GM23338 (cell line): Measurements from ENCODE around the gene U2SURP. TPM values are rescaled to one million over a fixed set of nuclear protein-coding genes. Genes with fewer than 3 reads are reported as not detected.

Experiments
- ATAC-seq: fragments of 200-7000 bp; cut with Tn5 transposase; 3 replicates; pipeline ENCODE4 v1.9.1; 2020
- DNase-seq: peaks from one replicate; pipeline ENCODE4 v3.0.0-alpha.2; 2015; ENCODE audit warnings: low spot score
- H2AFZ ChIP-seq: fragments of 200-600 bp; sonication (generic); 2 replicates; pipeline ENCODE4 v1.8.0; 2016; ENCODE audit warnings: antibody characterized with exemption, mild to moderate bottlenecking, moderate library complexity
- H3F3A ChIP-seq: fragments of 200-600 bp; sonication (generic); replicated peaks from 2 replicates; pipeline ENCODE4 v1.8.0; 2017; ENCODE audit warnings: antibody characterized with exemption, mixed run types, low read depth
- H3K27ac ChIP-seq: fragments of 200-600 bp; sonication (generic); 2 replicates; pipeline ENCODE4 v1.6.1; 2016; ENCODE audit warnings: low read depth
- H3K27me3 ChIP-seq: fragments of 200-600 bp; sonication (generic); 2 replicates; pipeline ENCODE4 v1.8.0; 2016; ENCODE audit warnings: mild to moderate bottlenecking, mixed run types, moderate library complexity; ENCODE audit not compliant: insufficient read depth
- H3K36me3 ChIP-seq: fragments of 200-600 bp; sonication (generic); 2 replicates; pipeline ENCODE4 v1.8.0; 2016; ENCODE audit warnings: mild to moderate bottlenecking; ENCODE audit not compliant: insufficient read depth
- H3K4me1 ChIP-seq: fragments of 200-600 bp; sonication (generic); 2 replicates; pipeline ENCODE4 v1.8.0; 2016; ENCODE audit warnings: mild to moderate bottlenecking, moderate library complexity; ENCODE audit not compliant: insufficient read depth
- H3K4me2 ChIP-seq: fragments of 200-600 bp; sonication (generic); 2 replicates; pipeline ENCODE4 v1.7.1; 2017; ENCODE audit warnings: mixed run types
- H3K4me3 ChIP-seq: fragments of 200-600 bp; sonication (generic); 2 replicates; pipeline ENCODE4 v1.6.1; 2016; ENCODE audit warnings: mixed run types
- H3K79me2 ChIP-seq: fragments of 200-600 bp; sonication (generic); replicated peaks from 2 replicates; pipeline ENCODE4 v1.8.0; 2017; ENCODE audit warnings: mild to moderate bottlenecking; ENCODE audit not compliant: insufficient read depth
- H3K9me2 ChIP-seq: fragments of 200-600 bp; sonication (generic); 2 replicates; pipeline ENCODE4 v1.8.0; 2017; ENCODE audit not compliant: insufficient read depth
- H4K20me1 ChIP-seq: fragments of 200-600 bp; sonication (generic); replicated peaks from 2 replicates; pipeline ENCODE4 v1.8.0; 2017; ENCODE audit warnings: mild to moderate bottlenecking; ENCODE audit not compliant: insufficient read depth
- H3K27ac Mint-ChIP-seq: 2 replicates; pipeline ENCODE4 v1.8.0; 2020; ENCODE audit warnings: inconsistent platforms, mild to moderate bottlenecking, moderate library complexity, mixed read lengths
- H3K27me3 Mint-ChIP-seq: 3 replicates; pipeline ENCODE4 v1.8.0; 2022; ENCODE audit warnings: low read depth, mild to moderate bottlenecking, moderate library complexity, mixed read lengths, inconsistent platforms; ENCODE audit not compliant: insufficient read depth, poor library complexity
- H3K36me3 Mint-ChIP-seq: 3 replicates; pipeline ENCODE4 v1.8.0; 2021; ENCODE audit warnings: low read depth, mild to moderate bottlenecking, inconsistent platforms, moderate library complexity, mixed read lengths
- H3K4me1 Mint-ChIP-seq: 3 replicates; pipeline ENCODE4 v1.8.0; 2020; ENCODE audit warnings: mild to moderate bottlenecking, inconsistent platforms, mixed read lengths
- H3K4me3 Mint-ChIP-seq: 3 replicates; pipeline ENCODE4 v1.8.0; 2021; ENCODE audit warnings: moderate library complexity, mild to moderate bottlenecking, inconsistent platforms, mixed read lengths
- H3K9me3 Mint-ChIP-seq: 3 replicates; pipeline ENCODE4 v1.8.0; 2020; ENCODE audit warnings: moderate library complexity, mild to moderate bottlenecking, inconsistent platforms, mixed read lengths
- EZH2 ChIP-seq: fragments of 200-600 bp; sonication (generic); IDR thresholded peaks from one replicate; pipeline ENCODE4 v1.8.0; 2017; ENCODE audit warnings: antibody characterized with exemption, mild to moderate bottlenecking, low read depth; ENCODE audit not compliant: unreplicated experiment
- EZH2phosphoT487 ChIP-seq: fragments of 200-600 bp; sonication (generic); IDR thresholded peaks from one replicate; pipeline ENCODE4 v1.8.1; 2018; ENCODE audit warnings: antibody characterized with exemption; ENCODE audit not compliant: unreplicated experiment
- ZNF331 ChIP-seq: fragments of 250-450 bp; sonication (Bioruptor Pico); IDR thresholded peaks from 2 replicates; pipeline ENCODE4 v1.5.0; 2020; ENCODE audit warnings: low read depth, mild to moderate bottlenecking, moderate library complexity
- polyA plus RNA-seq: library from polyadenylated mRNA; unstranded; fragments of >200 nt; fragmentation: Nextera tagmentation; extraction: Ambion mirVana; gene quantifications from 2 replicates; pipeline ENCODE4 v1.2.1, GENCODE V29; 2016
- total RNA-seq: library from RNA; depleted of rRNA; stranded (reverse); fragments of >200 nt; shearing (Covaris generic); gene quantifications from 2 replicates; pipeline ENCODE4 v1.2.3, GENCODE V29; 2014
- TF ChIP-seq, protein P1 (sequence below): fragments of 250-450 bp; sonication (Bioruptor Pico); IDR thresholded peaks from 2 replicates; pipeline ENCODE4 v1.5.0; 2020; ENCODE audit warnings: mild to moderate bottlenecking, moderate library complexity
- TF ChIP-seq, protein P2 (sequence below): IDR thresholded peaks from one replicate; pipeline ENCODE4 v1.6.1; 2018; ENCODE audit warnings: antibody characterized with exemption; ENCODE audit not compliant: unreplicated experiment

The U2SURP gene
- total and polyA plus RNA-seq, 2 experiments from 2014 or later: 116 to 372 TPM

DNA sequence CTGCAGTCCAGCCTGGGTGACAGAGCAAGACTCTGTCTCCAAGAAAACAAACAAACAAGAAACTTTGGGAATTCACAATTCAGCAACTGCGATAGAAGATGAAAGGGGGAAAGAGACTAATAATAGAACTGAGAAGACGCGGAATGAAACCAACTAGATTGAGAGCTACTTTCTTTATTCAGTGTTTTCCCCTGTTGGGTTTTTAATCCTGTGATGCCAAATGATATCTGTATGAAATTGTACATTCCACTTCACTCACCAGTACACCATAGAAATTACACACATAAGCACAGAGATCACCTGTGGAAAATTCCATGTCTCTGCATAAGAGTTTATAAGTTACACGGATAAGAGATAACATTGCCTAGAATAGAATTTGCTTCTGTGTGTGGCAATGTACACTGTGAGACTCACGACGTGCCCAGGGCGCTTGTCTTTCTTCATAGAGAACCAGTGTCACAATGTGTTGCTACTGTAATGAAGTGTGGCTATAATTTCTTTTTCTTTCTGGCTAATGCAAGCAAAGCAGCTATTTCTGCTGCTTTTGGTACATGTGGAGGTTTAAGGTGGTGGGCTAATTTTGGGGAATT is 100.5 kb downstream of the U2SURP start (continued):
- TF ChIP-seq, protein P1, sequence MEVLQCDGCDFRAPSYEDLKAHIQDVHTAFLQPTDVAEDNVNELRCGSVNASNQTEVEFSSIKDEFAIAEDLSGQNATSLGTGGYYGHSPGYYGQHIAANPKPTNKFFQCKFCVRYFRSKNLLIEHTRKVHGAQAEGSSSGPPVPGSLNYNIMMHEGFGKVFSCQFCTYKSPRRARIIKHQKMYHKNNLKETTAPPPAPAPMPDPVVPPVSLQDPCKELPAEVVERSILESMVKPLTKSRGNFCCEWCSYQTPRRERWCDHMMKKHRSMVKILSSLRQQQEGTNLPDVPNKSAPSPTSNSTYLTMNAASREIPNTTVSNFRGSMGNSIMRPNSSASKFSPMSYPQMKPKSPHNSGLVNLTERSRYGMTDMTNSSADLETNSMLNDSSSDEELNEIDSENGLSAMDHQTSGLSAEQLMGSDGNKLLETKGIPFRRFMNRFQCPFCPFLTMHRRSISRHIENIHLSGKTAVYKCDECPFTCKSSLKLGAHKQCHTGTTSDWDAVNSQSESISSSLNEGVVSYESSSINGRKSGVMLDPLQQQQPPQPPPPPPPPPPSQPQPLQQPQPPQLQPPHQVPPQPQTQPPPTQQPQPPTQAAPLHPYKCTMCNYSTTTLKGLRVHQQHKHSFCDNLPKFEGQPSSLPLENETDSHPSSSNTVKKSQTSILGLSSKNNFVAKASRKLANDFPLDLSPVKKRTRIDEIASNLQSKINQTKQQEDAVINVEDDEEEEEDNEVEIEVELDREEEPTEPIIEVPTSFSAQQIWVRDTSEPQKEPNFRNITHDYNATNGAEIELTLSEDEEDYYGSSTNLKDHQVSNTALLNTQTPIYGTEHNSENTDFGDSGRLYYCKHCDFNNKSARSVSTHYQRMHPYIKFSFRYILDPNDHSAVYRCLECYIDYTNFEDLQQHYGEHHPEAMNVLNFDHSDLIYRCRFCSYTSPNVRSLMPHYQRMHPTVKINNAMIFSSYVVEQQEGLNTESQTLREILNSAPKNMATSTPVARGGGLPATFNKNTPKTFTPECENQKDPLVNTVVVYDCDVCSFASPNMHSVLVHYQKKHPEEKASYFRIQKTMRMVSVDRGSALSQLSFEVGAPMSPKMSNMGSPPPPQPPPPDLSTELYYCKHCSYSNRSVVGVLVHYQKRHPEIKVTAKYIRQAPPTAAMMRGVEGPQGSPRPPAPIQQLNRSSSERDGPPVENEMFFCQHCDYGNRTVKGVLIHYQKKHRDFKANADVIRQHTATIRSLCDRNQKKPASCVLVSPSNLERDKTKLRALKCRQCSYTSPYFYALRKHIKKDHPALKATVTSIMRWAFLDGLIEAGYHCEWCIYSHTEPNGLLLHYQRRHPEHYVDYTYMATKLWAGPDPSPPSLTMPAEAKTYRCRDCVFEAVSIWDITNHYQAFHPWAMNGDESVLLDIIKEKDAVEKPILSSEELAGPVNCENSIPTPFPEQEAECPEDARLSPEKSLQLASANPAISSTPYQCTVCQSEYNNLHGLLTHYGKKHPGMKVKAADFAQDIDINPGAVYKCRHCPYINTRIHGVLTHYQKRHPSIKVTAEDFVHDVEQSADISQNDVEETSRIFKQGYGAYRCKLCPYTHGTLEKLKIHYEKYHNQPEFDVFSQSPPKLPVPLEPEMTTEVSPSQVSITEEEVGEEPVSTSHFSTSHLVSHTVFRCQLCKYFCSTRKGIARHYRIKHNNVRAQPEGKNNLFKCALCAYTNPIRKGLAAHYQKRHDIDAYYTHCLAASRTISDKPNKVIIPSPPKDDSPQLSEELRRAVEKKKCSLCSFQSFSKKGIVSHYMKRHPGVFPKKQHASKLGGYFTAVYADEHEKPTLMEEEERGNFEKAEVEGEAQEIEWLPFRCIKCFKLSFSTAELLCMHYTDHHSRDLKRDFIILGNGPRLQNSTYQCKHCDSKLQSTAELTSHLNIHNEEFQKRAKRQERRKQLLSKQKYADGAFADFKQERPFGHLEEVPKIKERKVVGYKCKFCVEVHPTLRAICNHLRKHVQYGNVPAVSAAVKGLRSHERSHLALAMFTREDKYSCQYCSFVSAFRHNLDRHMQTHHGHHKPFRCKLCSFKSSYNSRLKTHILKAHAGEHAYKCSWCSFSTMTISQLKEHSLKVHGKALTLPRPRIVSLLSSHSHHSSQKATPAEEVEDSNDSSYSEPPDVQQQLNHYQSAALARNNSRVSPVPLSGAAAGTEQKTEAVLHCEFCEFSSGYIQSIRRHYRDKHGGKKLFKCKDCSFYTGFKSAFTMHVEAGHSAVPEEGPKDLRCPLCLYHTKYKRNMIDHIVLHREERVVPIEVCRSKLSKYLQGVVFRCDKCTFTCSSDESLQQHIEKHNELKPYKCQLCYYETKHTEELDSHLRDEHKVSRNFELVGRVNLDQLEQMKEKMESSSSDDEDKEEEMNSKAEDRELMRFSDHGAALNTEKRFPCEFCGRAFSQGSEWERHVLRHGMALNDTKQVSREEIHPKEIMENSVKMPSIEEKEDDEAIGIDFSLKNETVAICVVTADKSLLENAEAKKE (CRISPR knock-in tag): no peak
- TF ChIP-seq, protein P2, sequence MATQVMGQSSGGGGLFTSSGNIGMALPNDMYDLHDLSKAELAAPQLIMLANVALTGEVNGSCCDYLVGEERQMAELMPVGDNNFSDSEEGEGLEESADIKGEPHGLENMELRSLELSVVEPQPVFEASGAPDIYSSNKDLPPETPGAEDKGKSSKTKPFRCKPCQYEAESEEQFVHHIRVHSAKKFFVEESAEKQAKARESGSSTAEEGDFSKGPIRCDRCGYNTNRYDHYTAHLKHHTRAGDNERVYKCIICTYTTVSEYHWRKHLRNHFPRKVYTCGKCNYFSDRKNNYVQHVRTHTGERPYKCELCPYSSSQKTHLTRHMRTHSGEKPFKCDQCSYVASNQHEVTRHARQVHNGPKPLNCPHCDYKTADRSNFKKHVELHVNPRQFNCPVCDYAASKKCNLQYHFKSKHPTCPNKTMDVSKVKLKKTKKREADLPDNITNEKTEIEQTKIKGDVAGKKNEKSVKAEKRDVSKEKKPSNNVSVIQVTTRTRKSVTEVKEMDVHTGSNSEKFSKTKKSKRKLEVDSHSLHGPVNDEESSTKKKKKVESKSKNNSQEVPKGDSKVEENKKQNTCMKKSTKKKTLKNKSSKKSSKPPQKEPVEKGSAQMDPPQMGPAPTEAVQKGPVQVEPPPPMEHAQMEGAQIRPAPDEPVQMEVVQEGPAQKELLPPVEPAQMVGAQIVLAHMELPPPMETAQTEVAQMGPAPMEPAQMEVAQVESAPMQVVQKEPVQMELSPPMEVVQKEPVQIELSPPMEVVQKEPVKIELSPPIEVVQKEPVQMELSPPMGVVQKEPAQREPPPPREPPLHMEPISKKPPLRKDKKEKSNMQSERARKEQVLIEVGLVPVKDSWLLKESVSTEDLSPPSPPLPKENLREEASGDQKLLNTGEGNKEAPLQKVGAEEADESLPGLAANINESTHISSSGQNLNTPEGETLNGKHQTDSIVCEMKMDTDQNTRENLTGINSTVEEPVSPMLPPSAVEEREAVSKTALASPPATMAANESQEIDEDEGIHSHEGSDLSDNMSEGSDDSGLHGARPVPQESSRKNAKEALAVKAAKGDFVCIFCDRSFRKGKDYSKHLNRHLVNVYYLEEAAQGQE: no peak

DNA sequence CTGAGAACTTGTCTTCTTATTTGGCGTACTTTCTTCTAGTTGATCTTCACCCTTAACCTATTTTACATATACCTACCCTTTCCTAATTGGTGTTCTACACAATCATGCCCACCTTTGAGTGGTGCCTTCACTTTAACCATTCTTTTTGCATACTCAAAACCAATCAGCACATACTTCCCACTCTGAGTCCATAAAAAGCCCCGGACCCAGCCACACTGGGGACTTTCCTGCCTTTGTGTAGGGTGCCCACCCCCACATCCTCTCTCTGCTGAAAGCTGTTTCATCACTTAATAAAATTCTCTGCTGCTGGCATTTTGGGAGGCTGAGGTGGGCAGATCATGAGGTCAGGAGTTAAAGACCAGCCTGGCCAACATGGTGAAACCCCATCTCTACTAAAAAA is 102.3 kb downstream of the U2SURP start:
- H3K9me3 Mint-ChIP-seq: peaks cover 43% of the 10 kb centered on the region
- H3K27ac ChIP-seq: no peak overlapping the region
- ATAC-seq: no peak
- TF ChIP-seq, protein P1 (CRISPR knock-in tag): no peak
- TF ChIP-seq ZNF331 (CRISPR knock-in tag) (no peak), EZH2 (no peak), EZH2phosphoT487 (no peak)

More for the DNA sequence above, 102.3 kb downstream of the U2SURP start:
- no peak overlapping the region for H2AFZ ChIP-seq
- no peaks in the 10 kb centered on the region for H4K20me1 ChIP-seq
- Mint-ChIP-seq H3K27me3 (no peaks in the 10 kb centered on the region), H3K4me1 (no peaks in the 10 kb centered on the region), H3K27ac (no peak overlapping the region), H3K36me3 (peaks cover 24% of the 10 kb centered on the region), H3K4me3 (no peak overlapping the region)
- no peak overlapping the region for H3K4me3 ChIP-seq
- no peaks in the 10 kb centered on the region for H3K4me1 ChIP-seq
- H3K9me2 ChIP-seq: no peaks in the 10 kb centered on the region
- no peak overlapping the region for H3K4me2 ChIP-seq
- H3F3A ChIP-seq: no peaks in the 10 kb centered on the region
- DNase-seq: no peak
- H3K27me3 ChIP-seq: no peaks in the 10 kb centered on the region
- peaks cover 5% of the 10 kb centered on the region; the same call in 1 of the 2 replicates for H3K36me3 ChIP-seq
- H3K79me2 ChIP-seq: no peaks in the 10 kb centered on the region
